GM18873 (cell line): ENCODE results near the gene SPATA6.
"Not testable (repeated sequence)": the region's sequence is repeated elsewhere in the genome, so short reads cannot be mapped to it uniquely, and the experiment has no call there.

Source experiments
- ATAC-seq: cut with Tn5 transposase; IDR thresholded peaks from one replicate; pipeline ENCODE4 v1.9.1; 2021; ENCODE audit warnings: mild to moderate bottlenecking, moderate library complexity, moderate number of reproducible peaks; ENCODE audit not compliant: unreplicated experiment, low FRiP score

Gene SPATA6

DNA sequence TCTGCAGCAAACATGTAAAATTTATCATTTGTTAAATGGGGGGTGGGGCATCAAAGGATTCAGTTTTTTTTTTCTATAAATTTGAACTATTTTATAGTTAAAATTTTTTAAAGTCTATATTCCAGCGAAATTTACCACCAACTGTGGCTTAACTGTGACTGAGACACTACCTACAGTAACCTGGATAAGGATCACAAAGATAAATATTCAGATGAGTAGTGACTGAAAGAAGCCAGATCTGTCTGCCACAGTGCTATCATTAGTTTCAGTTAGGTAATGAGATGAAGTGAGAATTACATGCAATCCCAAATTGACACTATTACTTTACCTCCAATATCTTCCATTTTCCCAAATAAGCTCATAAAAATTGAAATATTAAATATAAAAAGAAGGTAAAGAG, 5.4 kb downstream of the SPATA6 start:
- ATAC-seq, result no peak

DNA sequence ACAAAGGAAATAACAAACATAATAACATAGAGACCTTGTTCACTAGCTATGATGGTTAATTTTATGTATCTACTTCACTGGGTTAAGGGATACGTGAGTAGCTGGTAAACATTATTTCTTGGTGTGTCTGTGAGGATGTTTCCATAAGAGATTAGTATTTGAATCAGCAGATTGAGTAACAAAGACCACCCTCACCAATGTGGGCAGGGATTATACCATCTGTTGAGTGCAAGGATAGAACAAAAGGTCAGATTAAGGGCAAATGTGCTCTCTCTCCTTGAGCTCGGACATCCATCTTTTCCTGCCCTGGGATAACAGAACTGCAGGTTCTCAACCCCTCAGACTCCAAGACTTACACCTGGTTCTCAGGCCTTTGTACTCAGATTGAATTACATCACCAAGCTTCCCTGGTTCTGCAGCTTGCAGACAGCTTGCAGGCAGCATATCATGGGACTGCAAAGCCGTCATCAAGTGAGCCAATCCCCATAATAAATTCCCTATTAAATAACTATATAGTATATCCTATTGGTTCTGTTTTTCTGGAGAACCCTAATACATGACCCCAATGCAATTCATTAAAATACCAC, 9.2 kb downstream of the SPATA6 start:
- ATAC-seq, result no peak

DNA sequence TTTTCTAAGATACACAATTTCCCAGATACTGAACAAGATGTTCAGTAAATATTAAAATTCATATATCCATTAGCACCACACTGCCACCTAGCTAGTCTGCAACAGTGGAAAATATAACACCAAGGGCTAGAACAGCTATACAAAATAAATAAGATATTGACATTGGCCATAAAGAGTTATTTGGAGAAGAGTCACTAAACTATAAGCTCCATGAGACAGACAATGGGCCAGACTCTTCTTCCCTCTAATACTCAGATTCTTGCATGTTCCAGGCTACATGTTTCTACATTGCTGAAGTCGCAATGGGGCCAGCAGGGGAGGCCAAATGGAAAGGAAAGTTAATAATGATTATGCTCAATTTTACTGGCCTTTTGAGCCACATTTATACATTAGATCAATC, 21.5 kb downstream of the SPATA6 start:
- no peak for ATAC-seq

DNA sequence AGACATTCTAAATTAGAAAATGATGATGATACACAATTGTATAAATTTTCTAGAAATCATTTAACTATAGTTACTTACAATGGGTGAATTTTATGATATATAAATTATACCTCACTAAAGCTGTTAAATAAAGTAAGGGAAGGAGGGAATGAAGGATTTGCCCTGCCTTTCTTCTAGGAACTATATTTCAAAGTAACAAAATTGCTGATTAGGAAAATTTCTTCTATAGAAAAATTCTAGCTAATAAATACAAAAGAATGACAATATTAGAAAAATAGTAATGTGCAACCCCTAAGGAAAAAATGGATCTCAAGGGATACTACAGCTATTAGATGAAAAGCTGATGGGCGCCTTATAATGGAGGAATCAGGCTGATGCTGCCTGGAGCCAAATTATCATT, 23.1 kb downstream of the SPATA6 start:
- ATAC-seq, result no peak

DNA sequence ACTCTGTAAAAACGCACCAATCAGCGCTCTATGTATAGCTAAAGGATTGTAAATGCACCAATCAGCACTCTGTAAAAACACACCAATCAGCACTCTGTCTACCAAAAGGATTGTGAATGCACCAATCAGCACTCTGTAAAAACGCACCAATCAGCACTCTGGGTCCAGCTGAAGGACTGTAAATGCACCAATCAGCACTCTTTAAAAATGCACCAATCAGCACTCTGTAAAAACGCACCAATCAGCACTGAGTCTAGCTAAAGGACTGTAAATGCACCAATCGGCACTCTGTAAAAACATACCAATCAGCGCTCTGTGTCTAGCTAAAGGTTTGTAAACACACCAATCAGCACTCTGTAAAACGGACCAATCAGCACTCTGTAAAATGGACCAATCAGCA, 27.8 kb downstream of the SPATA6 start:
- not testable (repeated sequence) for ATAC-seq

DNA sequence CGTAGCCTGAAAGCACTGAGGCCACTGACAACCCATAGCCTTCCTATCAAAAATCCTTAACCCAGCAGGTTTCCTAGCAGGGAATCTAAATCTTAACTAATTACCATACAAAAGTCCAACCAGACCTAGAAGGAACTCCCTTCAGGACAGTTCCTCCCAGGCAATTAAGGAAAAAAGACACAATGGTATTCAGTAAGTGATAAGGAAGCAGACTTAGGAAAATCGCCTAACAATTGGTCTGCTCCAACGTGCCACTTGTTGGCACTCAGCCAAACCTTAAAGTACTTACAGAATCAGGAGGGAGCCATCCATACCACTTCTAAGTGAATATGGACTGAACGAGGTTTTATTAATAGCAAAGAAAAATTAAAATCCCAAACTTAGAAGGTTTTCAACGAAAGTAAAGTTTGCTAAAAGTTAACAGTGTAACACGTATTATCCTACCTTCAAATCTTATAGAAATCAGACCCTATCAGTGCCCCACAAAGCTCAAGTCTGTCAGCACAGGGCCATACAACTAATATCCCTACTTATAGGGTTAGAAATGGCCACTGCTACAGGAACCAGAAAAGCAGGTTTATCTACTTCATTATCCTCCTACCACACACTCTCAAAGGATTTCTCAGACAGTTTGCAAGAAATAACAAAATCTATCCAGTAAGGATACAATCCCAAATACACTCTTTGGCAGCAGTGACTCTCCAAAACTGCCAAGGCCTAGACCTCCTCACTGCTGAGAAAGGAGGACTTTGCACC, 29.0 kb downstream of the SPATA6 start:
- ATAC-seq, result no peak

DNA sequence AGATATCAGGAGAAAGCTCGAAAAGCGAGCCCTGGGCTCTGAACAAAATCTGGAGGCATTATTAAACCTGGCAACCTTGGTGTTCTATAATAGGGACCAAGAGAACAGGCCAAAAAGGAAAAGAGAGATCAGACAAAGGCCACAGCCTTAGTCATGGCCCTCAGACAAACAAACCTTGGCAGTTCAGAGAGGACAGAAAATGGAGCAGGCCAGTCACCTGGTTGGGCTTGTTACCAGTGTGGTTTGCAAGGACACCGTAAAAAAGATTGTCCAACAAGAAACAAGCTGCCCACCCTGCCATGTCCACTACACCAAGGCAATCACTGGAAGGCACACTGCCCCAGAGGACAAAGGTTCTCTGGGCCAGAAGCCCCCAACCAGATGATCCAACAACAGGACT, 31.2 kb downstream of the SPATA6 start:
- not testable (repeated sequence) for ATAC-seq

DNA sequence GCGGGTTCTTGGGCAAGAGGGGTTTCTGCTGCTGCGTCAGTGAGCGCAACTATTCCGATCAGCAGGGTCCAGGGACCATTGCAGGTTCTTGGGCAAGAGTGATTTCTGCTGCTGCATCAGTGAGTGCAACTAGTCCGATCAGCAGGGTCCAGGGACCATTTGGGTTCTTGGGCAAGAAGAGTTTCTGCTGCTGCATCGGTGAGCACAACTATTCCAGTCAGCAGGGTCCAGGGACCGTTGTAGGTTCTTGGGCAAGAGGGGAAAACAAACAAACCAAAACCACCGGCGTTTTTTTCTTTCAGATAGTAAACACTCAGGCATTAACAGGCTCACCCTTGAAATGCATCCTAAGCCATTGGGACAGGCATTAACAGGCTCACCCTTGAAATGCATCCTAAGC, 32.6 kb downstream of the SPATA6 start:
- no peak for ATAC-seq

DNA sequence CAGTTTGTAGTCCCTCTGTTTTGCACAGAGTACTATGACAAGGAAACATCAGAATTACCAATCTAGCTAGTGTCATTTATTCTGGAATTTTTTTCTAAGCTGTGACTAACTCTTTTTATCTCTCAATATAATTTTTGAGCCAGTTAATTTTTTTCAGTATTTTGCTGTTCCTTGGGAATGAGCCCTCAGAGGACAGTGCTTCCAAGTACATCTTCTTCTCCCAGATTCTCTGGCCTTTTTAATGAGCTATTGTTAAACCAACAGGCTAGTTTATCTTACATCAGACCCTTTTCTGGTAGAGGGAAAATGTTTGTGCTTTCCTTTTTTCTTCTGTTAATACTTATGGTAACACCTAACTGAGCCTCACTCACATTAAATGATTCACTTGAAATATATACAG, 34.6 kb downstream of the SPATA6 start:
- not testable (repeated sequence) for ATAC-seq

DNA sequence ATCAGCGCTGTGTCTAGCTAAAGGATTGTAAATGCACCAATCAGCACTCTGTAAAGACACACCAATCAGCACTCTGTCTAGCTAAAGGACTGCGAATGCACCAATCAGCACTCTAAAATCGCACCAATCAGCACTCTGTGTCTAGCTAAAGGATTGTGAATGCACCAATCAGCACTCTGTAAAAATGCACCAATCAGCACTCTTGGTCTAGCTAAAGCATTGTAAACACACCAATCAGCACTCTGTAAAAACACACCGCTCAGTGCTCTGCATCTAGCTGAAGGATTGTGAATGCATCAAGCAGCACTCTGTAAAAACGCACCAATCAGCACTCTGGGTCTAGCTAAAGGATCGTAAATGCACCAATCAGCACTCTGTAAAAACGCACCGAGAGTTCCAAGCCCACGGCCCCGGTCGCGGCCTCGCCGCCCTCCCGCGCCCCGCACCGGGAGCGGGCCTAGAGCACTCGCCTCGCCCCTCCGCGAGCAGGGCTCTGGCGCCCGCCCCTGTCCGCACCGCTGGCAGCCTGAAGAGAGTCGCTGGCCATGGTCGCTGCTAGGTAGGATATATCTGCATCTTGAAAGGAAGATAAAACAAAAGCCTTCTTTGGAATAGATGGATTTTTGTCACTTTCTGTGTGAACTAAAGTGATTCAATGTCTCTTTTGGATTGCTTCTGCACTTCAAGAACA, 36.5 kb downstream of the SPATA6 start:
- ATAC-seq, result not testable (repeated sequence)

DNA sequence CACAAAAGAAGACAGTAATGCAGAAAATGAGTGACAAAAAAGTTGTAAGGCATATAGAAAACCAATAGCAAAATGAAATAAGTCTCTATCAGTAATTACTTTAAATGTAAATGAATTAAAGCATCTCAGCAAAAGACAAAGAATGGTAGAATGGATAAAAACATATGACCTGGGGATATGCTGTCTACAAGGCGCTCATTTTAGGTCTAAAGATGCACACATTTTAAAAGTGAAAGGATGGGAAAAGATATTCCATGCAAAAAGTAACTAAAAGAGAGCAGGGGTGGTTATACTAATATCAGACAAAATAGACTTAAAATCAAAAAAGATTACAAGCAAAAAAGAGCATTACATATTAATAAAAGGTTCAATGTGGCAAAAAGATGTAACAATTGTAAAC, 41.2 kb downstream of the SPATA6 start:
- ATAC-seq, result no peak

DNA sequence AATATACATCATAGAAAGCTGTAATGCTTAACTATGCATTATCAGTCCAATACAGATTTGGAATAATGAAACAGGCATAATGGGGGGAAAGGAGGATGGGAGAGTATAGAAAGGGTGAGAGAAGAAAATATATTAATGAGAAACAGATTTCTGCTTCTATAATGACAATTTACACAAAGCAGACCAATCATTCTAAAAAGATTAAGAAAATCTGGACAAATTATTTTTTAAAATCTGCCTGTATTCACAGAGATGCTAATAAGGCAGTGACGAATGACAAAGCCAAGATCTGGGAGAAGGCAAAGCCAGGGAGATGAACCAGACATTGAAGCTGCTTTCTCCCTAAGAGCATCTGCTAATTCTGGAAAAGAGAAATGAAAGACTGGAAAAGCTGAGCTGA, 50.0 kb downstream of the SPATA6 start:
- ATAC-seq, result no peak

DNA sequence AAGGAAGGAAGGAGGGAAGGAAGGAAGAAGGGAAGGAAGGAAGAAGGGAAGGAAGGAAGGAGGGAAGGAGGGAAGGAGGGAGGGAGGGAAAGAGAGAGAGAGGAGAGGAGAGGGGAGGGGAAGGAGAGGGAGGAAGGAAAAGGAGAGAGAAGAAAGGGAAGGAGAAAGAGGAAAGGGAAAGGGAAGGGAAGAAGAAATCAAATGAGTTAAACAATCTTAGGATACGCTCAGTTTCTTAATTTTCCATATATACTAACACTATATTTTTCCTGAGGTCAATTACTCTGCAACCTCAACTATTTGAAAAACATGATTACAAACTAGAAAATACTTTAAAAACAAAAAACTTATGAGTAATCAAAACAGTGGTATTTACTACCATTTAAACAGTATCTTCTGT, 53.3 kb downstream of the SPATA6 start:
- no peak for ATAC-seq

DNA sequence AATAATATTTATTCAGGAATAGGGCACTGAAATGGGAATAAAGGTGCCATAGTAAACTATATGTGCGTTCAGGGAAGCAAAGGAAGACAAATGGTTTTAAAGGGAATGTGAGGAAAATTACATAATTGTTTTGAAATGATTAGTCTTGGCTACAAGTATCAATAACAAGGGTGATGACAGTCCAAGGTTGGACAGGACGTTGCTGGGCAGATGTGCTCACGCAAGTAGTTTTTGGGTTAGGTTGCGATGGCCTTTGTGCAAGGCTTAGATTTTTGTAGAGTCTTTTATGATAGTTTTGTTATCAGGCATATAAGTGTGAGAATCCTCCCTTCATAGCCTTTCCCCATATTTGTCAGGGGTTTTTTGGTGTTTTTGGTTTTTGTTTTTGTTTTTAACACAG, 57.0 kb downstream of the SPATA6 start:
- ATAC-seq, result no peak

DNA sequence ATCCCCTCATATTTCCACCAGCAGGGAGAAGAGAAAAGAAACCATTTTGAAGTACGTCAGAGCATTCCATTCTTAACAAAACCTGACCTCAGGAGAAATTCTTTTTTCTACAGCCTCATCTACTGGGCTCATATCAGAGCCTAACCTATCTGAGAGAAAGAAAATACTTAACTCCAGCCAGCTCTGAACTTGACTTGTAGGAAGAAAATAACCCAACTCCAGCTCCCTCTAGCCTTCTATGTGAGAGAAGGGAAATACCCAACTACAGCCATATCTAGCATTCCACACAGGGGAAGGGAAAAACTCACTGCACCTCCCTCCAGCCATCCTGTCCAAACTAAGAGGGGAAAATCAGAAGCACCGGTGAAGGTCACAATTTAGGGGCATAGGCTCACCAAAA, 57.7 kb downstream of the SPATA6 start:
- no peak for ATAC-seq

DNA sequence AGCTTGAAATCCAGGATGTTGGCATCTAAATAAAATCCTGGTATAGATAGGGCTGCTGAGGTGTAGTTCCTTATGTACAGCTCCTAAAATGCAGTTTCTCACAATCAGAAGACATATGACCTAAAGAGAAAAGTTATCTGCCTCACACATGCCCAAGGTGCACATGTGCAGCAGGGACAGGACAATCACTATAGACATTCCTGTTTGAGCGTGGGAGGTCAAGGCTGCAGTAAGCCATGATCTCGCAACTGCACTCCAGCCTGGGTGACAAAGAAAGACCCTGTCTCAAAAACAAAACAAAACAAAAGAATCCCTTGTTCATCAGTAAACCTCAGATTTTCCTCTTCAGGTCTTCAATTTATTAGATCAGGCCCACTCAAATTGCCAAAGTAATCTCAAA, 66.1 kb downstream of the SPATA6 start:
- no peak for ATAC-seq

DNA sequence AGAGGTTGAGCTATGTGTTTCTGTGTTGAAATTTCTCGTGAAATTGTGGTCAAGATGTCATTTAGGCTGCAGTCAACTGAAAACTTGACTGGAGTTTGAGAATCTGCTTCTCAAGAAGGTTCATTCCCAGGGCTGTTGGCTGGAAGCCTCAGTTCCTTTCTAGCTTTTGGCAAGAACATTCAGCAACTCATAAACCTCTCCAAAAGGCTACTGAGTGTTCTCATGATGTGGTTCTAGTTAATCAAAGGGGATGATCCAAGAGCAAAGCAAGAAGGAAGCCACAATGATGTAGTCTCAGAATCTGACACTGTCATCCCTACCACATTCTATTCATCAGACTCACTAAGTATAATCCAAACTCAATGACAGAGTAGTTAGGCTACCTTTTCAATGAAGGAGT, 66.6 kb downstream of the SPATA6 start:
- no peak for ATAC-seq

DNA sequence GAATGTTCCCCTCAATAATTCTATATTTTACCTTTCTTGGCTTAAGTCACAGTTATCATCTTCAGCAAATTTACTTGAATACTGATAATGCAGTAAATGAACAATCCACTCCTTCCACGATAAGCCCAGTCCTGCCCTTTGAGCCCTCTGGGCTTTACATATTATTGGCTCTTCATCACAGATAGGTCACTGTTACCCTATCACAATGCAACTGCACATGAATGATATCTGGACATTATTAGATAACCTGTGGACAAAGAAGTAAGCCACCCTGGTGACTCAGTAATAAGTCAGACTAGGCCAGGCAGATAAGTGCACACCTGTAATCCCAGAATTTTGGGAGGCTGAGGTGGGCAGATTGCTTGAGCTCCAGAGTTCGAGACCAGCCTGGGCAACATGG, 69.4 kb downstream of the SPATA6 start:
- ATAC-seq, result no peak

DNA sequence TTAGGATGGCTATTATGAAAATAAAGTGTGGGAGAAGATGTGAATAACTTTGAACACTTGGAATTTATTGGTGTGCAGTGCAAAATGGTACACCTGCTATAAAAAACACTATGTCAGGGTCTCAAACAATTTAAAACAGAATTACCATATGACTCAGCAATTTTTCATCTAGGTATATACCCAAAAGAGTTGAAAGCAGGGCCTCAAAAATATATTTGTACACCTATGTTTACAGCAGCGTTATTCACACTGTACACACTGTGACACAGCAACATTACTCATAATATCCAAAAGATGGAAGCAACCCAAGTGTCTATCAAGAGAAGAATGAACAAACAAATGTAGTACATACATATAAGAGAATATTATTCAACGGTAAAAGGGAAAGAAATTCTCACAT, 75.8 kb downstream of the SPATA6 start:
- no peak for ATAC-seq

DNA sequence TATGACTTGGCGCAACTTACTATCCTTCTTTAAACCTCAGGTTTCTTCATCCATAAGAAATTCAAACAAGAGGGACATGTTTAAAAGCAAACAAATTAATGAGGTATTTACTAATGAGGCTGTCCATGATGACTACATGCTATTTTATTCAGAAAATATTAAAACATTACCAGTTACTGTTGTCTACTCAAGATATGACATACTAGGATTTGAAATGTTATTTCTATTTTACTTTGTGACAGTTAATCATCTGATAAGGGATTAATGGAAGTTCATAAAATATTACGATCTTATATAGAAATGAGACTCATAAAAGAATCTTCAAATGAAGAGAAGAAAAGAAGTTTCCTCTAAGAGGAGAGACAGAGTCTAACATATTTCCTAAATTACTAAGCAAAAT, 80.1 kb downstream of the SPATA6 start:
- no peak for ATAC-seq

DNA sequence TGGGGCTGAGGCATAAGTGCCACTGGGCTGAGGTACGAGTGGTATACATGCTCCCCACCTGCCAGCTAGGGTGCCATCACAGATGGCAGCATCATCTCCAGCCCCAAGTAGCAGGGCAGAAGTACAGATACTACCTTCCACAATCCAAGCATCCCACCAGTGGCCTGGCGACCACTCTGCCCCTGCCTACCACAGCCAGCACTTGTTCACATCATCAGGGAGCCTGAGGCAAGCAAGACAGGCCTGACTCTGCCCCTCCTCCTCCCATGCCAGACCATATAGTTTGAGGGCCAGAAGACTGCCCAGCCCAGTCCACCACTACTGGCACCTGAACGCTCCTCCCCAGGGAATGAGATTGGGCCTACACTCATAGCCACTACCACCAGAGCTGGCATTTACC, 84.6 kb downstream of the SPATA6 start:
- ATAC-seq, result no peak

DNA sequence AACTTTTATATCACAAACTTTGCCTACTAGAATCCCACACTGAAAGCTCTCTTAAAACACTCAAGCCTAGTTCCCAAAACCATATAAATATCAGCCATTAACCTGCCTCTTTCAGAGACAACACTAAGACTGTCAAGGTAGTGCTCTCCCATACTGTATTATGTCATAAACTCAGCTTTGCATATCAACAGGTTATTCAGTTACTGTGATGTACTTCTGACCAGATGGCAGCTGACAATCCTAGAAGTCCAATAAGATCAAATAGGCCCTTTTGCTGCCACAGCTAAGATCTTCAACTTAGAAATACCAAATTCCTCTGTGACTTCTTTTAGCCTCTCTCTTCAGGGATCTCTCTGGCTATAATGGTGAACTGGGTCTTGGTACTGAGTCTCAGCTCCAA, 97.2 kb downstream of the SPATA6 start:
- no peak for ATAC-seq
